Daoy (cell line): Measurements from ENCODE around the gene CLDN5. TPM values are rescaled to one million over a fixed set of nuclear protein-coding genes. Genes with fewer than 3 reads are reported as not detected.

Experiments used
- DNase-seq: peaks from one replicate; pipeline ENCODE4 v3.0.0-alpha.2; 2015; ENCODE audit warnings: low read depth
- total RNA-seq: library from RNA; depleted of rRNA; stranded (reverse); fragments of >200 nt; shearing (Covaris generic); gene quantifications from 2 replicates; pipeline ENCODE4 v1.2.3, GENCODE V29; 2014

CLDN5 gene
- total RNA-seq, 1 experiment from 2014 or later: 0.11 TPM

GRCh38 chr22:19522881-19523239 lies 1.4 kb downstream of the CLDN5 start:
- DNase-seq: no peak

GRCh38 chr22:19522190-19522880 lies 1.9 kb downstream of the CLDN5 start:
- DNase-seq: no peak

- DNase-seq: no peak
Measured at GRCh38 chr22:19520566-19521305, 3.5 kb downstream of the CLDN5 start.

DNA sequence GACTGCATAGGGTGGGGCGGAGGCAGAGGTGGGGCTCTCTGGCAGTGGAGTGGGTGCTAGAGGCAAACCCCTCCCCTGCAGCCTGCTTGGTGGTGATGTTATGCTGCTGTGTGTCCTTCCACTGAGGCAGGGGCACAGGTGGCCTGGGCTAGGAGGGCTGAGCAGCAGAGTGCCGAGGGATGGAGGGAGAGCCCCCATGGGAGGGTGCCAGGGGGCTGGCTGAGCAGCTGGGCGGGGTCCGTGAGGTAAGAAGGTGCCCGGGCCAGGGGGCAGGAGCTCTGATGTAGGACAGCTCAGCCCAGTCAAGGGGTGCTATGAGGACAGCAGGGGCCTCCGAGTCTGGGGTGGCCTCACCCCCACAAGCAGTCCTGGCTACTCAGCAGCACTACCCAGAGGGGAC lies 4.2 kb downstream of the CLDN5 start:
- DNase-seq: no peak

DNA sequence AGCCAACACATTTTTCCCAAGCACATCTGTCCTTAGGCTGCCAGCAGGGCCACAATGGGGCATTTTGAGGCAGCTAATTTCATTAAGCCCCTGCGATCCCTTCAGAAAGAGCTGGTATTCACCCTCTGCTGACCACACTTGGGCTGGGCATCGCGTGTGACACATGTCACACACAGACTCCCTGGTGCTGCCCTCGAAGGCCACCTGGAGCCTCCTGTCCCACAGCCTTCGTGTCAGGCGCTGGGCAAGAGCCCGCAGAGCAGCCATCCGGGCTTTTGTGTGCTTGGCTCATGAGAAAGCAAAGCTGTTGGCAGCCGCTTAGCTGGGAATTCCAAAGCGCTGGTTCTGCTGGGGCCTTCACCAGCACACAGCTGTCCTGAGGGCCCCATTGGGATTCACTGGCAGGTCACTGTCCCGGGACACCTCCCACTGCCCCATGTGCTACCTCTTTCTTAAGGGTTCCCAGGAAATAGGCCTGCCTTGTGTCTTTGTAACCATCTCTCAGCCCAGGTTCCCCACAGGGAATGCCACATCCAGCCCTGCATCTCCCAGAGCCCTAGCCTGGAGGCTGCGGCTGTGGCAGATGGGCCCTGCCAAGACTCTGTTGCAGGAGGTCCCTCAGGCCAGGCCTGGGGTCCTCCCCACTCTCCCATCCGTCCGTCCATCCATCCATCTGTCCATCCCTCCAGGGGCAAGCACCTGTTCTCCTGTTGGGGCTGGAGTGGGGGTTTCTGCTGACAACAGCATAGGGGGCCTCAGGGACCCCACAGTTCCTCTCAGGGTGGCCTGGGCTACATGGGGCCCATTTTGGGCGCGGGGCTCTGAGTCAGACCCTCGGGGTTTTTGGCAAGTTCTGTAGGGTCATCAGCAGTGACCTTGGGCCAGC lies 4.9 kb downstream of the CLDN5 start:
- DNase-seq: no peak

DNA sequence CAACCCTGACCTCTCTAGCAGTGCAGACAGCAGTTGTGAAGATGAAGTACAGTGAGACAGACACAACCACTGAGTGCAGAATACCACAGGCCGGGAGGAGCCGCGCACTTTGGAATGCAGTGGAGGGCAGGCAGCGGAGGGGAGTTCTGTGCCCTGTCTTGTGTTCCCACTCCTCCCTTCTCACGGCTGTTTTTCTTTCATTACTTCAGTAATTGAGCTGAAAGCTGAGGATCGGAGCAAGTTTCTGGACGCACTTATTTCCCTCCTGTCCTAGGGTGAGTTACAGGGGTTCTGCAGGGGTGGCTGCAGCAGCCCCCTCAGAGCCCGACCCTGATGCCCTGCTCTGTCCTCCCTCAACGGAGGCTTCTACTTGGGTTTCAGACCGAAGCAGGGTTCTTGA lies 5.6 kb downstream of the CLDN5 start:
- no peak for DNase-seq

DNA sequence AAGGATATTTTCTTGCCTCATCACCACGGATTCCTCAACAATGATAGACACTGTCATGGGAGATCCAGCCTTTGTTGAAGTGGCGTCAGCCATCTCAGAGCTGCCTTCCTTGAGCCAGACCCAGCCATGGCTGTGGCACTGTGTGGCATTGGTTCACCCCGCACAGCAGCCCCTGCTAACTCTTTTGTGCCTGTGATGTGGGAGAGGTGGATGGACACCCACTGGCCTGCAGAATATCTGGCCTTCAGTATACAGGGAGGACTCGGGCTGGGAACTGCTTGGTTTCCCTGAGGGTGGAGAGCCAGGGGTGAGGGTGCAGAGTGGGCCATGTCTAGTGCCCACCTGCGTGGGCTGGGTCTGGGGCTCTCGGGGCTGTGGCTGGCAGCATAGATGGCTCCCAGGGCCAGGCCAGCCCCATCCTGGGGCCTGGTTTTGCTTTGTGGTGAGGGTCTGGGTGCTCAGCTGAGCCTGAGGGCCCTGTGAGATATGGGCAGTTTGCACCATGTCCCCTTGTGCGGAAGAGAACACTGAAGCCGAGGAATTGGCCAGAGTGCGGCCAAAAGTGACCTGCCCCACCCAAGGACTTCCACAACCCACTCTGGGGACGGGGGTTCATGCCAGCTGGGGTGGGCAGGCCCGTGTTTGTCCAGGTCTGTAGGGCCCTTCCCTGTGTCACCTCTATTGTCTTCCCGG lies 6.1 kb downstream of the CLDN5 start:
- no peak for DNase-seq

GRCh38 chr22:19517171-19517500 lies 7.1 kb downstream of the CLDN5 start:
- DNase-seq: no peak

DNA sequence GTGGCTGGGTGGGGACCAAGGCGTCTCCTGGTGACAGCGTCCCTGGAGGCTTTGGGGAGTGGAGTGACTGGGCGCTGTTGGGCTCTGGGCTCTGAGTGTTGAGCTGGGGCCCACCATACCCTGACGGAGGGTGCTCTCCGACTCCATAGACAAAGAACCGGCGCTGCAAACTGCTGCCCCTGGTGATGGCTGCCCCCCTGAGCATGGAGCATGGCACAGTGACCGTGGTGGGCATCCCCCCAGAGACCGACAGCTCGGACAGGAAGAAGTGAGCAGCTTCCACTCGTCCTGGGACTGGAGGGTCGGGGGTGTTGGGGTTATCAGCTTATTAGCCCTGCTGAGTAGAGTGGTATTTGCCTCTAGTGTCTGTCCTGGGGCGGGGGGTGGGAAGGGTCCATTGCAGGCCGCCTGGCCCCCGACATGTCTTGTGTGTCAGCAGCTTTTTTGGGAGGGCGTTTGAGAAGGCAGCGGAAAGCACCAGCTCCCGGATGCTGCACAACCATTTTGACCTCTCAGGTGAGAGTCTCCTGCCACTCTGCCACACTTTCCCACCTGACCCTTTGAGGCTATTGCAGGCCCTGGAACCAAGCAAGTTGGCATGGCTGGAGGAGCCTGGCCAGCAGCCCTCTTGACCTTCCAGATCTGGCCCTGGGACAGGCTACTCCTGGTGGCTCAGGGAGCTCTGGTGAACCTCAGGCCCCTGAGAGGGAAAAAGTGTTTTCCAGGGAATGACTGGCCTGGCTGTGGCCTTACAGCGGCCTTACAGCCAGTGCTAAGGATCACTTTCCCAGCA lies 7.6 kb downstream of the CLDN5 start:
- no peak for DNase-seq

GRCh38 chr22:19515654-19516377 lies 8.4 kb downstream of the CLDN5 start:
- no peak for DNase-seq

DNA sequence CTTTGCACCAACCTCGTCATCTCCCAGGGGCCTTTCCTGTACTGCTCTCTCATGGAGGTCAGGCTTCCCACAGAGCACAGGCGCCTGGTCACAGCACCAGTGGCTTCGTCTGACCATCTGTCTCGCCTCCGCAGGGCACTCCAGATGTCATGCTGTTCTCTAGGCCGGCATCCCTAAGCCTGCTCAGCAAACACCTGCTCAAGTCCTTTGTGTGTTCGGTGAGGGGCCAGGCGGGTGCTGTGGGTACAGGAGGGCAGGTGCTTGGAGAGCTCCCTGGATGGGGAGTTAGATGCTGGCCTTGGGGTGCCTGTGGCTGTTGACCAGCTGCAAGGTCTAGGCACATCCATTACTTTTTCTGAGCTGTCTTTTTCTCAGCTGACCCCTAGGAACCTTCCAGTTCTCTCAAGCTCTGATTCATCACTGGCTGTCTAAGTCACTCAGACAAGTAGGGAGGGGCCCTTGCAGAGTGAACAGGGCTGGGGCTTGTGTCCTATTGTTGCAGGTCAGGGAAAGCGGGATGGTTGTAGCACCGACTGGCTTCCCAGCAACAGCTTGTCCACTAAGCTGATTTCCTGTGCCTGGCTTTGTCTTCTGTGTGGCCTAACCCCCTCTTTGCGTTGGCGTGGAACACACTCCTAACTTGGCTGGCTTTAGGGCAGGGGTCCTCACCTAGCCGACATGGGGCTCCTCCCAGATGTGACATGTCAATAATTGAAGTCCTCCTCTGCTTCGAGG lies 9.2 kb downstream of the CLDN5 start:
- DNase-seq: no peak

- no peak for DNase-seq
Measured at GRCh38 chr22:19513823-19514222, 10.4 kb downstream of the CLDN5 start.

- DNase-seq: no peak
Measured at GRCh38 chr22:19510919-19511341, 13.3 kb downstream of the CLDN5 start.

- no peak for DNase-seq
Measured at GRCh38 chr22:19509923-19510322, 14.3 kb downstream of the CLDN5 start.

DNA sequence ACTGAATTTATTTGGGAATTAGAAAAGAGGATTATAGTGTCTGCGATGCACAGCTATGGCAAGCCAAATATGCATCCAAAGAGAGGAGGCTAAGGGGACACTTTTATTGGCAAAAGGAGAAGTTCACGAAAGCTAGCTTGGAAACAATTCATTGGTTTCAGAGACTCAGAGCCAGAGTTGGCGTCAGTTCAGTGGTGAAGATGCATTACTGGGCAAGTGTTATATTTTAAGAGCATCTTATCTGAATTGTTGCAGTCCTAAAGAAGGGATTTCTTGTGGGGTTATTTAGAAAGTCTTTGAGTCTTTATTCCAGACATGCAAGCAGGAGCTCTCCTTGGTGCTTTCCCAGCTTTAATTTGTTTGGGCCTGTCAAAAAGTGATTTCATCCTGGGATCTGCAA lies 15.0 kb downstream of the CLDN5 start:
- no peak for DNase-seq

DNA sequence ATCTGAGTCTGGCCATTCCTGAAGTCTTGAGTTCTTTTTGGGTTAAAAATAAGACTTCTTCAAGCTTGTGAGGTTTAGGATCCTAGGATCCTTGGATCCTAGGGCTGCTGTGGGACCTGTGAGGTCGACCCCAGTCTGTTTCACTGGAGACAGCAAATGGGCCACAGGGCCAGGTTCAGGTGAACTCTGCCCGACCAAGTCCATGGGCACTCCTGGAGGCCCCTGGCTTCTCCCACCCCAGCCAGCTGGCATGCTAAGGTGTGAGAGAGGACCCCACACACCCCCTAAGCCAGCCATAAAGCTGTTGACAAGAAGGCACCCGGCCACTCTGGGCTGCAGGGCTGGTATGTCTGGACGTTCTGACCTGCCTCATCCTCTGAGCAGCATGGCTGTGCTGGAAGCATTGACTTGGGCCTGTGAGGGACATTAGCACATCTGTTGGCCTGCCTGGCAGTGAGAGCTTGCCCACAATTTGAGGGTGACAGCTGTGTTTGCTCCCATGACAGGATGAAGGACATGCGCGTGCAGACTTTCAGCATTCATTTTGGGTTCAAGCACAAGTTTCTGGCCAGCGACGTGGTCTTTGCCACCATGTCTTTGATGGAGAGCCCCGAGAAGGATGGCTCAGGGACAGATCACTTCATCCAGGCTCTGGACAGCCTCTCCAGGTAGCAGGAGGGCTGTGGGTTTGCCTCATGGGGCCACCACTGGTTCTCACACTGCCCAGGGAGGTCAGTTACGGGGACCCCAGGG lies 16.0 kb downstream of the CLDN5 start:
- no peak for DNase-seq

- DNase-seq: no peak
Measured at GRCh38 chr22:19507534-19507861, 16.7 kb downstream of the CLDN5 start.

- no peak for DNase-seq
Measured at GRCh38 chr22:19506212-19506611, 18.0 kb downstream of the CLDN5 start.

GRCh38 chr22:19505735-19506126 lies 18.5 kb downstream of the CLDN5 start:
- no peak for DNase-seq
